ENCODE results near the gene GLS.

Gene GLS

DNA sequence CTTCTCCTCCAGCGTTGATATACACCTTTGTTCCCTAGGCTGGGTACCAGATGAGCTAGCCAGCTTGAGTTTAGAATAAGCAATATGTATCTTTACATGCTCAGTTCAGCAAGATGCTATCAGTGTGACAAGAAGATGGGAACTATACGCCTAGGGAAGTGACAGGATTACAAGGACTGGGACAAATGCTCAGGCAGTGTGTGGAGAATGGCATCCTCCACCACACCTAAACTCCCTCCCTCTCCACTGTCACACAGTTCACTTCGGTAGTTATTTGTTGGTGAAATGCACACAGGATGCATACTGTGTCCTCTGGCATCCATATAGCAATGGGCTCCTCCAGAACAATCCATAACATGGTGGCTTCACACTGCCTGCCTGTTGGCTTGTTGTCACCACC, 125.7 kb downstream of the GLS start:
- in situ Hi-C loops (cut with HindIII; ENCODE audit: low sequenced_read_pairs): no loop called here
- no peak for DNase-seq (ENCODE audit: low read depth)
- no peak overlapping the region for H3K4me3 ChIP-seq (ENCODE audit: low read depth, low read length)
- TF ChIP-seq, protein P1, sequence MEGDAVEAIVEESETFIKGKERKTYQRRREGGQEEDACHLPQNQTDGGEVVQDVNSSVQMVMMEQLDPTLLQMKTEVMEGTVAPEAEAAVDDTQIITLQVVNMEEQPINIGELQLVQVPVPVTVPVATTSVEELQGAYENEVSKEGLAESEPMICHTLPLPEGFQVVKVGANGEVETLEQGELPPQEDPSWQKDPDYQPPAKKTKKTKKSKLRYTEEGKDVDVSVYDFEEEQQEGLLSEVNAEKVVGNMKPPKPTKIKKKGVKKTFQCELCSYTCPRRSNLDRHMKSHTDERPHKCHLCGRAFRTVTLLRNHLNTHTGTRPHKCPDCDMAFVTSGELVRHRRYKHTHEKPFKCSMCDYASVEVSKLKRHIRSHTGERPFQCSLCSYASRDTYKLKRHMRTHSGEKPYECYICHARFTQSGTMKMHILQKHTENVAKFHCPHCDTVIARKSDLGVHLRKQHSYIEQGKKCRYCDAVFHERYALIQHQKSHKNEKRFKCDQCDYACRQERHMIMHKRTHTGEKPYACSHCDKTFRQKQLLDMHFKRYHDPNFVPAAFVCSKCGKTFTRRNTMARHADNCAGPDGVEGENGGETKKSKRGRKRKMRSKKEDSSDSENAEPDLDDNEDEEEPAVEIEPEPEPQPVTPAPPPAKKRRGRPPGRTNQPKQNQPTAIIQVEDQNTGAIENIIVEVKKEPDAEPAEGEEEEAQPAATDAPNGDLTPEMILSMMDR (IDR thresholded peaks at IDR 0.05; ENCODE audit: low read depth, low read length, missing control alignments): no peak

DNA sequence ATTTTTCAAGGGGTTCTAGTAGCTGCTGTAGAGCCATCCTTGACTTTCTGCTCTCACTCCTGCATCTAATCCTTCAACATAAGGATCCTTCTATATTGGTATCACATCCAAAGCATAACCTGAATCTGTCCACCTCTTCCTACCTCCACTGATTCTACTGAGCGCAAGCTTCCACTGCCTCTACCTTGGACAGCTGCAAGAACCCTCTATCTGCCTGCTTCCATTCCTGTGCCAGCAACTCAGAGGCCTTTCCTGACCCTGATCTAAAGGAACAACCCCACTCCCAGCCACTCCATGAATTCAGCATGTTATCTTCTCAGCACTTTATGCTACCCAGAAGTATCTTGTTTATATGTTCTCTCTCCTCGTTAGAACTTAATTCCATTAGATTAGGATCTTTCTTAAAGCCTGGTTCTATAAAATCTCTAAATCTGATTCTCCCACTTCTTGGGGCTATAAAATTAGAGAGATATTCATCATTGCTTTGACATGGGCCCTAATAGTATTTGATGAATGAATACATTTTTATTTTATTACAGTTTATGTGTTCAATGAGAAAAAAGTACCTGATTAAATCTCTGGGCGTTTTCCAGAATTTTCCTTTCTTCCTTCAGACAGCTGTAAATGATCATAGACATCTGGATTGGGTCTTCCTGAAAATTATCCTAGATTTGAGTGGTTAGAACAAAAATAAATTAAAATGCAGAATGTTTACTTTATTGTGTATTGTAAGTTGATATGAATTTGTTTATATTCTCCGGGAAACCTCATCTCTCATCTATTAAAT, 126.6 kb downstream of the GLS start:
- TF ChIP-seq, protein P1 (IDR thresholded peaks at IDR 0.05; ENCODE audit: low read depth, low read length, missing control alignments): no peak
- in situ Hi-C loops (cut with HindIII; ENCODE audit: low sequenced_read_pairs): no loop called here
- no peak for DNase-seq (ENCODE audit: low read depth)
- H3K4me3 ChIP-seq (ENCODE audit: low read depth, low read length): no peak overlapping the region

DNA sequence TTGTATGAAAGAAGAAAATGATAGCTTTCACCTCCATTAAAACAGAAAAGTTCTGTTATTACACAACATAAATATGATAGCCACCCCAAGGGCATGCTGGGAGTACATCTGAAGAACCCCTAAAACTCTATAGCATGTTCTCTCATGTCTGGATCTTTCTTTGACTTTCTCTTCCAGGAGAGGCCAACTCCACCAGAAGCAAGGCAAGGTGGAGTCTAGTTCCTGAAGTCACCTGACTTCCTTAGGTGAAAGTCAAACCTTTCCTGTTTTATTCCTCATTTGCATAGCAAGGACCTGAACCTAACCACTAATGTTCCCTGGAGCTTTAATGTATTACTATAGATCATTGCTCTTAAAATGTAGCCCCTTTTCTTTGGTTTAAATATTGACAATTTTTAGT, 127.7 kb downstream of the GLS start:
- in situ Hi-C loops (cut with HindIII; ENCODE audit: low sequenced_read_pairs): no loop called here
- DNase-seq (ENCODE audit: low read depth): no peak
- no peak overlapping the region for H3K4me3 ChIP-seq (ENCODE audit: low read depth, low read length)
- TF ChIP-seq, protein P1 (IDR thresholded peaks at IDR 0.05; ENCODE audit: low read depth, low read length, missing control alignments): no peak

DNA sequence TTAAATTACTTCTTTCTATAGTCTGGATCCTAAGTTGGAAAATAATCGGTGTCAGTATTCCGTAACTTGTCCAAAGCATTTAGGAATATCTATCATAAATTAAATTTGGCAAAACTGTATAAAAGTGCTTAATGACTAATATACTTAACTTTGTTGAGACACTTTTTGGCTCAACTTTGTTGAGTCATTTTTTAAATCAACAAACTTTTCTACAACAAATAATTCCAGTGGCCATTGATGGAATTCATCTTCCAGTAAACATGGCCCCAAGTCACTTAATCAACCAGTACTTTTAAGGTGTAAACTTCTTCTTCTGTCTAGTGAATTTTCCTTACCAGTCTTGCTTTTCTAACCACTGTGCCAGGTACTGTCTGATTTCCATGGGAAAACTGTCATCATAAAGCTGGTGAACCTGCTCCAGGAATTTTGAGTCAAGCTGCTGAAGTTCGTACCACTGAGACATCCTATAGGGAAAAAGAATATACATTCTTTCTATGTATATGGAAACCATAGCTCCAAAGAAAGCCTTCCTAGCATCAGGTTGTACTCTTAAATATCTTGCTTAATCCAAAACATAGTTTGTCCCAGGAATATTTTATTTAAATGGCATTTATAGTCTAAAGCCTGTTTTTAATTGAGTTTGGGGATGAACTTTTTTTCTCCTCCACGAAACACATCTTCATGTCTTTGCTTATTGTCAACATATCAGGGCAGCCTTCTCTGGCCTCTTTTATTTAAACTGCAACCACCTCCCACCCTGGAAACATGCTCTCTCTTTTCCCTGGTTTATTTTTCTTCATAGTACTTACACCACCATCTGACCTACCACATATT, 129.1 kb downstream of the GLS start:
- no peak for DNase-seq (ENCODE audit: low read depth)
- H3K4me3 ChIP-seq (ENCODE audit: low read depth, low read length): no peak overlapping the region
- in situ Hi-C loops (cut with HindIII; ENCODE audit: low sequenced_read_pairs): no loop called here
- TF ChIP-seq, protein P1 (IDR thresholded peaks at IDR 0.05; ENCODE audit: low read depth, low read length, missing control alignments): no peak

DNA sequence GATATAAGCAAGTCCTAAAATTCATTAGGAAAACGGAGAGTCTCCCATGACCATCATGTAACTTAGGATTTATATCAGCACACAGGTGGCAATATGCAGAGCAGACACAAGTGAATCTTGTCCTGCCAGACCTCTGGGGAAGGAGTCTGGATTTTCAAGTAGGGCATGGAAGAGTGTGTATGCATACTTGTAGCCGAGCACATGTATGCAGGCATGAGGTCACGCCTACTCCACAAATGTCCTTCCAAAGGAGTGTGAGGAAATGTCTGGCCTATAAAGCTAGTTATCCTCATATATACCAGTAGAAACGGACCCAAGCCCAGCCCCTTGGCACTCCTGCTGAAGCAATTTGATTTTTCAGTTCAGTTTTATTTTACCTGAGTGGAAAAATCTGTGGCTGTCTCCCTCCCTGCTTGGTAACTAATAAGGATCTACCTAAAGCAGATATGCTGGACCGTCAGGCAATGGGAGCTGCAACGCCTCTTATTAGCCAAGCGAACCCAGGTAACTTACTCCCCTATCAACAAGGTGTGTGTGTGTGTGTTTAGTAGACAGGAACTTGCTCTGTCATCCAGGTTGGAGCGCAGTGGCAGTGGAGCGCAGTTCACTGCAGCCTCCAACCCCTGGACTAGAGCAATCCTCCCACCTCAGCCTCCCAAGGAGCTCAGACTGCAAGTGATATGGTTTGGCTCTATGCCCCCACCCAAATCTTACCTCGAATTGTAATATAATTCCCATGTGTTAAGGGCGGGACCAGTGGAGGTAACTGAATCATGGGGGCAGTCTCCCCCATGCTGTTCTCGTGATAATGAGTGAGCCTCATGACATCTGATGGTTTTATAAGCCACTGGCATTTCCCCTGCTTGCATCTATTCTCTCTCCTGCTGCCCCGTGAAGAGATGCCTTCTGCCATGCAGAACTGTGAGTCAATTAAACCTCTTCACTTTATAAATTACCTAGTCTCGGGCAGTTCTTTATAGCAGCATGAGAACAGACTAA, 130.6 kb downstream of the GLS start:
- no peak overlapping the region for H3K4me3 ChIP-seq (ENCODE audit: low read depth, low read length)
- no peak for DNase-seq (ENCODE audit: low read depth)
- in situ Hi-C loops (cut with HindIII; ENCODE audit: low sequenced_read_pairs): no loop called here

More for the DNA sequence above, 130.6 kb downstream of the GLS start:
- TF ChIP-seq, protein P1 (IDR thresholded peaks at IDR 0.05; ENCODE audit: low read depth, low read length, missing control alignments): no peak
